GM12801 (cell line): Measurements from ENCODE around the gene SSBP2.

Source experiments
- CTCF ChIP-seq: IDR thresholded peaks from one replicate; pipeline ENCODE4 v1.5.1; 2011; ENCODE audit warnings: control low read depth; ENCODE audit not compliant: insufficient read length; ENCODE audit errors: extremely low read depth

Gene SSBP2

GRCh38 chr5:81638471-81638870 lies 112.4 kb downstream of the SSBP2 start:
- TF ChIP-seq CTCF: no peak

DNA sequence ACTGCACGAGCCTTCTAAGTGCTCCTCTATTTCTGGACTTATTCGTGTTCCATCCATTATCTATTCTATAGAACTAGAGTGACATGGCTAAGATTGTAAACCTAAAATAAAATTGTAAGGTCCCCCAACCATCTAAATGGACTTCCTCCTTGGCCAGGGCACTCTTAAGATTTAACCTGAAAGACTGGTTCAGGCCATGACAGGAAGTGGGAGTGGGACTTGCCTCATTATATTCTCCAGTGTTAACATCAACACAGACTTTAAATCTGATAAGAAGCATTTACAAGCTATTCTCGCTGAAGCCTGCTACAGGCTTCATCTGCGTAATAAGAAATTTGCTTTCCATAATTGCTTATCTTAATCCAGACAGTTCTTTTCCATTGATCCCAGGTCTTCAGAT lies 117.0 kb downstream of the SSBP2 start:
- no peak for TF ChIP-seq CTCF

- TF ChIP-seq CTCF: no peak
These were observed 117.4 kb downstream of the SSBP2 start for GRCh38 chr5:81633471-81633870.

GRCh38 chr5:81632679-81633078 lies 118.2 kb downstream of the SSBP2 start:
- TF ChIP-seq CTCF: no peak

DNA sequence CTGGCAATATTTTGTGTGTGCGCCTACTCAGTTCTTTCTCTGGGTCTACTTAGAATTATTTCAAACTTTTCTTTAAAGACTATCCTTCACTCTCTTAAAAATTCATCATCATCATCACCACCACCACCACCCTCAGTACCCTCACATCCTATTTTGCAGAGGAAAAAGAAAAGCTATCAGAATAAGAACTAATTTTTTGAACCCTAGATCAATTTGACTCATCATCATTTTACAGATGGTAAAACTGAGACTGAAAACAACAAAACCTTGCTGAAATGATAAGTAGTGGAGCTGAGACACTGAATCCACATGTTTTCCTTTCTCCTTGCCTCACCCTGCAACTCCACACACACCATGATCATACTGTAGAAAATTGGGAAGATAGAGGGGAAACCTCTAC lies 119.3 kb downstream of the SSBP2 start:
- TF ChIP-seq CTCF: no peak

DNA sequence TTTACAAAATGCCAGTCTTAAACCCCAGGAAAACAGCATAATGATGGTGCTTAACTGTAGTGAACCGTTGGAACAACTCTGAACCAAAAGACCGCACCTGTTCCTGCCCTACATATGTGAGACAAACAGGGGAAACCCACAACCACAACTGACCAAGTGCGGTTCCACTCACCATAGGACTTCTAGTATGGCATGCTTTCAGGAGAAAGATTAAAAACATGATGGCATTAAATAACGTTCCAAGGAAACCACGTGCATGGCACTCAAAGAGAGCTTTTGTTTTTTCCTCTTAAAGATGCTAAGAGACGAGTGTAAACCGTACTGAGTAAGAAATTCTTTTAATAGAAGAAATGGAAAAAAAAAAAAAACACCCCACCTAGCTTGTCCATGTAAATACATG lies 119.8 kb downstream of the SSBP2 start:
- TF ChIP-seq CTCF: no peak

DNA sequence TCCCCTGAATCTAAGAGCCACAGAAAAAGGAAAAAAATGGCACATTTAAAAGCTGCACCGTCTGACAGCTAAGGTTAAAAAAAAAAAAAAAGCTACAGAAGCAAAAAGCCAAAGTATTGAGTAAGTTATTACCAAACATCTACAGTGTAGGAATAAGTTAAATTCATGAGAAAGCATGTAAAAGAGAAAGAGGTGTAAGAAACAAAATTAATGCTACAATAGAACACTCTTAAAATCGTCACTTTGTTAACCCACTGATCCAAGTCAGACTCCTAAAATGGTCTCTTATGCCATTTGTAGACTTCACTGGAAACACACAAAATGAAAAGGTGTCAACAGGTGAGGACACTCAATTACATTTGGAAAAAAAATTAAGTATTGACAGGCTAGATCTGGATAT lies 120.2 kb downstream of the SSBP2 start:
- no peak for TF ChIP-seq CTCF

DNA sequence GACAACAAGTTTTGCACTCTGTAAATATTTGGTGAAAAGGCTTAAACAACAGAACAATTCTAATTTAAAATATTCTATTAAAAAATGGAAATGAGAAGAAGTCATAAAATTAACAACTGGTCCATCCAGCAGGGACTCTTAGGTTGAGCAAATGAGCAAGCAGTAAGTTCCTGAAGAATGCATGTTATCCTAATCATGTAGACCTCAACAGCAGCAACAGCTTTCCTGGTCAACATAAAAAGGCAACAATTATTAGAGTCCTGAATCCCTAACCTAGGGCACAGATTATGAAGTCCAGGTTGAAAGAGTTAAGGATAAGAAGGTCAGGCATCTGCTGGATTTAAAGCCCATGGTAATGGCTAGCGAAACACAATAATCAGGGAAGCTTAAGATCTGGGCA lies 120.9 kb downstream of the SSBP2 start:
- TF ChIP-seq CTCF: no peak
